ENCODE data around the gene PPP4R3B.

- TF ChIP-seq CTCF (IDR thresholded peaks at IDR 0.05) (peak in 2 of 6 experiments; percentile 16 to 18), POLR2A (IDR thresholded peaks at IDR 0.05) (no peak)
Observed at GRCh38 chr2:55581435-55581834, 36.0 kb downstream of the PPP4R3B start.
